Measurements from ENCODE around the gene CC2D1A. TPM values are rescaled to one million over a fixed set of nuclear protein-coding genes. Genes with fewer than 3 reads are reported as not detected.

The CC2D1A gene
- total and polyA plus RNA-seq, 2 experiments from 2014 or later: 15.8 to 20.6 TPM

GRCh38 chr19:13882836-13883235 is 23.2 kb upstream of the CC2D1A start:
- H3K4me3 ChIP-seq: no peak overlapping the region
- in situ Hi-C loops (cut with MboI): loop anchor here (10.0 to 25.0 kb wide), 3 partner anchors 162 to 454 kb away; partner anchors contain the start of gene MISP3
- no peak overlapping the region for H3K27ac ChIP-seq
- no peak for DNase-seq
- H3K9ac ChIP-seq: no peak overlapping the region
- H3K79me2 ChIP-seq (ENCODE audit: insufficient read depth): no peaks in the 10 kb centered on the region
- H3K4me1 ChIP-seq (ENCODE audit: insufficient read depth): peaks cover 26% of the 10 kb centered on the region
- TF ChIP-seq EZH2 (IDR thresholded peaks at IDR 0.05; ENCODE audit: insufficient read depth, poor library complexity, severe bottlenecking) (no peak), EZH2phosphoT487 (IDR thresholded peaks at IDR 0.05; ENCODE audit: insufficient read depth, low read depth) (no peak)
- no peak overlapping the region for H2AFZ ChIP-seq
- no peaks in the 10 kb centered on the region for H3K27me3 ChIP-seq (replicated peaks; ENCODE audit: insufficient read depth)
- H3K4me2 ChIP-seq (ENCODE audit: unreplicated experiment): no peak overlapping the region
- no peaks in the 10 kb centered on the region for H3K36me3 ChIP-seq (ENCODE audit: low read depth)
- H3K9me3 ChIP-seq (ENCODE audit: low read depth): no peaks in the 10 kb centered on the region
- H3K9me2 ChIP-seq (ENCODE audit: insufficient read depth): no peaks in the 10 kb centered on the region
- 87 to 88% methylated on average over 10 to 12 of the region's 12 CpGs for WGBS, 2 experiments (ENCODE audit: low coverage in 1 of 2, low lambda C conversion rate in 2 of 2, missing lambda C conversion rate in 2 of 2)
- H3F3A ChIP-seq (ENCODE audit: insufficient read depth): no peaks in the 10 kb centered on the region
- no peaks in the 10 kb centered on the region for H4K20me1 ChIP-seq (ENCODE audit: insufficient read depth)

GRCh38 chr19:13883516-13884064 is 22.4 kb upstream of the CC2D1A start:
- WGBS, 2 experiments (ENCODE audit: low coverage in 1 of 2, low lambda C conversion rate in 2 of 2, missing lambda C conversion rate in 2 of 2): 91 to 99% methylated on average over 6 to 10 of the region's 10 CpGs
- Histone ChIP-seq H3K4me3 (no peak overlapping the region), H3K9me2 (ENCODE audit: insufficient read depth) (no peaks in the 10 kb centered on the region), H3K27me3 (replicated peaks; ENCODE audit: insufficient read depth) (no peaks in the 10 kb centered on the region), H3K4me2 (ENCODE audit: unreplicated experiment) (no peak overlapping the region), H3K9ac (no peak overlapping the region), H3K36me3 (ENCODE audit: low read depth) (no peaks in the 10 kb centered on the region), H3K4me1 (ENCODE audit: insufficient read depth) (peaks cover 26% of the 10 kb centered on the region), H3F3A (ENCODE audit: insufficient read depth) (no peaks in the 10 kb centered on the region), H4K20me1 (ENCODE audit: insufficient read depth) (no peaks in the 10 kb centered on the region), H3K9me3 (ENCODE audit: low read depth) (no peaks in the 10 kb centered on the region), H3K27ac (no peak overlapping the region), H3K79me2 (ENCODE audit: insufficient read depth) (no peaks in the 10 kb centered on the region), H2AFZ (no peak overlapping the region)
- TF ChIP-seq EZH2 (IDR thresholded peaks at IDR 0.05; ENCODE audit: insufficient read depth, poor library complexity, severe bottlenecking) (no peak), EZH2phosphoT487 (IDR thresholded peaks at IDR 0.05; ENCODE audit: insufficient read depth, low read depth) (no peak)
- in situ Hi-C loops (cut with MboI): loop anchor here (10.0 to 25.0 kb wide), 3 partner anchors 161 to 454 kb away; partner anchors contain the start of gene MISP3
- peak; percentile 35 for DNase-seq

- no peak for DNase-seq
- Histone ChIP-seq H4K20me1 (ENCODE audit: insufficient read depth) (no peaks in the 10 kb centered on the region), H2AFZ (no peak overlapping the region), H3K36me3 (ENCODE audit: low read depth) (no peaks in the 10 kb centered on the region), H3K9me2 (ENCODE audit: insufficient read depth) (no peaks in the 10 kb centered on the region), H3K9me3 (ENCODE audit: low read depth) (no peaks in the 10 kb centered on the region), H3K4me3 (no peak overlapping the region), H3K9ac (no peak overlapping the region), H3K27ac (no peak overlapping the region), H3K4me1 (ENCODE audit: insufficient read depth) (peaks cover 26% of the 10 kb centered on the region), H3K4me2 (ENCODE audit: unreplicated experiment) (no peak overlapping the region), H3F3A (ENCODE audit: insufficient read depth) (no peaks in the 10 kb centered on the region), H3K27me3 (replicated peaks; ENCODE audit: insufficient read depth) (no peaks in the 10 kb centered on the region), H3K79me2 (ENCODE audit: insufficient read depth) (no peaks in the 10 kb centered on the region)
- in situ Hi-C loops (cut with MboI): loop anchor here (10.0 to 25.0 kb wide), 3 partner anchors 160 to 452 kb away; partner anchors contain the start of gene MISP3
- 43 to 49% methylated on average over 26 of the region's 26 CpGs for WGBS, 2 experiments (ENCODE audit: low coverage in 1 of 2, low lambda C conversion rate in 2 of 2, missing lambda C conversion rate in 2 of 2)
- TF ChIP-seq EZH2 (IDR thresholded peaks at IDR 0.05; ENCODE audit: insufficient read depth, poor library complexity, severe bottlenecking) (no peak), EZH2phosphoT487 (IDR thresholded peaks at IDR 0.05; ENCODE audit: insufficient read depth, low read depth) (no peak)
Measured at GRCh38 chr19:13884726-13885591, 21.0 kb upstream of the CC2D1A start.

- Histone ChIP-seq H3K9me2 (ENCODE audit: insufficient read depth) (no peaks in the 10 kb centered on the region), H3K36me3 (ENCODE audit: low read depth) (no peaks in the 10 kb centered on the region), H3K79me2 (ENCODE audit: insufficient read depth) (no peaks in the 10 kb centered on the region), H3F3A (ENCODE audit: insufficient read depth) (no peaks in the 10 kb centered on the region), H3K4me3 (no peak overlapping the region), H3K9me3 (ENCODE audit: low read depth) (no peaks in the 10 kb centered on the region), H2AFZ (no peak overlapping the region), H3K4me2 (ENCODE audit: unreplicated experiment) (no peak overlapping the region), H3K4me1 (ENCODE audit: insufficient read depth) (peaks cover 20% of the 10 kb centered on the region), H3K27ac (no peak overlapping the region), H3K9ac (no peak overlapping the region), H4K20me1 (ENCODE audit: insufficient read depth) (no peaks in the 10 kb centered on the region), H3K27me3 (replicated peaks; ENCODE audit: insufficient read depth) (no peaks in the 10 kb centered on the region)
- 93 to 94% methylated on average over 11 to 20 of the region's 20 CpGs for WGBS, 2 experiments (ENCODE audit: low coverage in 1 of 2, low lambda C conversion rate in 2 of 2, missing lambda C conversion rate in 2 of 2)
- TF ChIP-seq EZH2phosphoT487 (IDR thresholded peaks at IDR 0.05; ENCODE audit: insufficient read depth, low read depth) (no peak), EZH2 (IDR thresholded peaks at IDR 0.05; ENCODE audit: insufficient read depth, poor library complexity, severe bottlenecking) (no peak)
- in situ Hi-C loops (cut with MboI): loop anchor here (10.0 to 25.0 kb wide), 3 partner anchors 159 to 451 kb away; partner anchors contain the start of gene MISP3
- DNase-seq: no peak
Measured at GRCh38 chr19:13885826-13886365, 20.1 kb upstream of the CC2D1A start.
